Stomach (tissue), 9 donors: Measurements from ENCODE around the gene AATK. TPM values are rescaled to one million over a fixed set of nuclear protein-coding genes. Genes with fewer than 3 reads are reported as not detected.

Source experiments
- DNase-seq, 2 donors: peaks; one replicate each; pipeline versions ENCODE4 v3.0.0 to v3.0.0-alpha.2; 2013 to 2019
- H3K27ac ChIP-seq, 5 donors: fragments of 200-600 bp in 4 of 5; sonication (generic) in 4 of 5; one replicate each; pipeline ENCODE4 v1.5.1; 2013 to 2019; ENCODE audit warnings: mild to moderate bottlenecking in 1 of 5, moderate library complexity in 1 of 5
- H3K27me3 ChIP-seq, 3 donors: fragments of 200-600 bp; sonication (generic); one replicate each; pipeline ENCODE4 v1.5.1; 2017 to 2019; ENCODE audit warnings: mixed run types in 1 of 3
- H3K36me3 ChIP-seq, 4 donors: fragments of 200-600 bp; sonication (generic); 1 replicate in 3 of 4; 2 replicates in 1 of 4; pipeline ENCODE4 v1.5.1; 2016 to 2019
- H3K4me1 ChIP-seq, 4 donors: fragments of 200-600 bp; sonication (generic); one replicate each; pipeline ENCODE4 v1.5.1; 2016 to 2019
- H3K4me3 ChIP-seq, 4 donors: fragments of 200-600 bp; sonication (generic) in 3 of 4; one replicate each; pipeline ENCODE4 v1.5.1; 2016 to 2019; ENCODE audit warnings: mild to moderate bottlenecking in 1 of 4
- H3K9me3 ChIP-seq, 4 donors: fragments of 200-600 bp; sonication (generic); one replicate each; pipeline ENCODE4 v1.5.1; 2016 to 2019
- EP300 ChIP-seq: sonication (generic); formaldehyde crosslinking; IDR thresholded peaks from one replicate; pipeline ENCODE4 v1.6.1; 2017; ENCODE audit warnings: antibody characterized with exemption
- POLR2A ChIP-seq, 4 donors: fragments of 450-650 bp; IDR thresholded peaks; one replicate each; pipeline ENCODE4 v1.6.1; 2016; ENCODE audit warnings: antibody characterized with exemption in 4 of 4, control low read depth in 2 of 4, mild to moderate bottlenecking in 1 of 4, moderate library complexity in 1 of 4
- POLR2AphosphoS5 ChIP-seq, 3 donors: sonication (generic); formaldehyde crosslinking; IDR thresholded peaks; one replicate each; pipeline ENCODE4 v1.6.1; 2016; ENCODE audit warnings: antibody characterized with exemption in 3 of 3
- WGBS, 5 donors: extraction: QIAGEN DNeasy Blood & Tissue Kit in 3 of 5; methylation state at CpG; one replicate each; pipeline versions ENCODE4 v1.1.5 to v1.1.7; 2013 to 2018; 5-methylcytosine and 5-hydroxymethylcytosine counted together
- intact Hi-C: fragments of 100-400 bp; cut with DNase I; formaldehyde crosslinking; loops from one replicate; pipeline ENCODE4 v1.15.1; 2023; ENCODE audit warnings: low total_unique reads
- polyA plus RNA-seq, 3 donors: library from polyadenylated mRNA; stranded (reverse); fragments of 200-250 nt; gene quantifications; one replicate each; pipeline ENCODE4 v1.2.3, GENCODE V29; 2013
- total RNA-seq, 5 donors: library from RNA; depleted of rRNA; stranded (reverse); fragments of >200 nt; gene quantifications; one replicate each; pipeline versions ENCODE4 v1.1.0 to v1.2.3, GENCODE V29; 2014 to 2016
- TF ChIP-seq, protein P1 (sequence below), 7 experiments: fragments of 450-650 bp in 4 of 7; fragments of 200-600 bp in 3 of 7; sonication (generic) in 3 of 7; IDR thresholded peaks; one replicate each; pipeline ENCODE4 v1.5.1; 2016 to 2019; ENCODE audit warnings: antibody characterized with exemption in 7 of 7, control low read depth in 2 of 7, mild to moderate bottlenecking in 1 of 7
- donor health status: healthy with polysubstance abuse.
- donor health status: Bipolar disorder and iron deficiency.
- donor health status: healthy.

The AATK gene
- total and polyA plus RNA-seq, 8 donors, result 0.87 to 31.7 (median 7.3) TPM

DNA sequence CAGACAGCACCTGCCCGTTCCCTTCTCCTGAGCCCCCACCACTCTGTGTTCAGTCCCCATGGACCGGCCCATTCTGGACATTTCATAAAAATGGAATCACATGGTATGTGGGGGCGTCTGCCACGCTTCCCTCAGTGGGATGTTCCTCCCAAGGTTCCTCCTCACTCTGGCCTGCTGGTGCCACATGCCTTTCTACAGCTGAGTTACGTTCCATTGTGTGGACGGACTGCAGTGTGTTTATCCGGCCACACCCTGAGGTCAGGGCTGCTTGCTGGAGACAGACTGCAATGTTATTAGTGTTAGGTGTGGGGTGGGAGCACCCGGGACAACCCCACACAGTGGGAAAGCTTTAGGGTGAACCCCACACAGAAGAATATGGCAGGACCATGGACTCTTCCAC lies 5.9 kb upstream of the AATK start:
- peak in 1 of 2 donors; percentile 81 for DNase-seq
- intact Hi-C loops, result no loop called here
- TF ChIP-seq POLR2A (IDR thresholded peaks at IDR 0.05) (no peak), POLR2AphosphoS5 (IDR thresholded peaks at IDR 0.05) (no peak), EP300 (no peak)
- TF ChIP-seq, protein P1, sequence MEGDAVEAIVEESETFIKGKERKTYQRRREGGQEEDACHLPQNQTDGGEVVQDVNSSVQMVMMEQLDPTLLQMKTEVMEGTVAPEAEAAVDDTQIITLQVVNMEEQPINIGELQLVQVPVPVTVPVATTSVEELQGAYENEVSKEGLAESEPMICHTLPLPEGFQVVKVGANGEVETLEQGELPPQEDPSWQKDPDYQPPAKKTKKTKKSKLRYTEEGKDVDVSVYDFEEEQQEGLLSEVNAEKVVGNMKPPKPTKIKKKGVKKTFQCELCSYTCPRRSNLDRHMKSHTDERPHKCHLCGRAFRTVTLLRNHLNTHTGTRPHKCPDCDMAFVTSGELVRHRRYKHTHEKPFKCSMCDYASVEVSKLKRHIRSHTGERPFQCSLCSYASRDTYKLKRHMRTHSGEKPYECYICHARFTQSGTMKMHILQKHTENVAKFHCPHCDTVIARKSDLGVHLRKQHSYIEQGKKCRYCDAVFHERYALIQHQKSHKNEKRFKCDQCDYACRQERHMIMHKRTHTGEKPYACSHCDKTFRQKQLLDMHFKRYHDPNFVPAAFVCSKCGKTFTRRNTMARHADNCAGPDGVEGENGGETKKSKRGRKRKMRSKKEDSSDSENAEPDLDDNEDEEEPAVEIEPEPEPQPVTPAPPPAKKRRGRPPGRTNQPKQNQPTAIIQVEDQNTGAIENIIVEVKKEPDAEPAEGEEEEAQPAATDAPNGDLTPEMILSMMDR (IDR thresholded peaks at IDR 0.05), result no peak

DNA sequence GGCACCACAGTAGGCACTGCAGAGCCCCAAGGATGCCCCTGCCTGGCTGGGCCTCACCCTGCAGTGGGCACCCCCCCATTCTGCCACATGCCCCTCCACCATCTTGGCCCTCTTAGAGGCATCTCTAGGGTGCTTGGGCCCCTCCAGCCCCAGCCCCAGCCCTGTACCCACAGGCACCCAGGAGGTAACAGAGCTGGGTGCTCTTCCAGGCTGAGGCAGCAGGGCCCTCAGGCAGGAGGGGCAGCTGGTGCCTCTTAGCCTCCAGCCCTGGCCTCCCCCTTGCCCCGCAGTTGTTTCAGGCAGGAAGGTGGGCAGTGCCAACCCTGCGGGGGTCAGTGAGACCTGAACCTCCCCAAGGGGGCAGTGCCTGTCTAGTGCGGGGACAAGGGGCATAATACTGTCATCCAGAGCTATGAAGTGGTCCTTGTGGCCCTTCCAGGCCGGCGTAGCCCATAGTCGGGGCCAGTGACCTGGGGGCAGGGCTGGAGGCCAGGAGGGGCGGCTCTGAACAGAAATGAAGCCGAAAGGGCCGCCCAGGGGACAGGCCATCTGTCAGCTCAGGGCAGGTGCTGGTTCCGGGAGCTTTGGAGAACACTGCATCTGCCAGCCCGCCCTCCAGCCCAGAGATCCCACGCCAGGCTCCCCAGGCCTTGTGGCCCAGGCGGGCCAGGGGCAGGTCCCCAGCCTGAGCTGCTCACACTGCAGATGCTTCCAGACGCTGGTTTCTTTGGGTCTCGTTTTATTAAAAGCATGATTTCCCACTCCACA lies 4.9 kb upstream of the AATK start:
- TF ChIP-seq EP300 (no peak), POLR2AphosphoS5 (IDR thresholded peaks at IDR 0.05) (no peak)
- Histone ChIP-seq H3K4me1 (peaks cover 0 to 15% (median 8%) of the 10 kb centered on the region in 4 donors), H3K9me3 (peaks cover 0 to 7% (median 0%) of the 10 kb centered on the region in 4 donors), H3K4me3 (no peak overlapping the region), H3K36me3 (no peaks in the 10 kb centered on the region), H3K27ac (no peak overlapping the region), H3K27me3 (peaks cover 0 to 27% (median 9%) of the 10 kb centered on the region in 3 donors)
- 87 to 92% (median 91%) methylated on average over 12 to 15 of the region's 15 CpGs for WGBS, 5 donors
- DNase-seq, result no peak
- intact Hi-C loops, result no loop called here

More for the DNA sequence above, 5.9 kb upstream of the AATK start:
- peaks cover 0 to 8% (median 2%) of the 10 kb centered on the region in 4 donors for H3K4me1 ChIP-seq
- H3K9me3 ChIP-seq, result peaks cover 0 to 7% (median 0%) of the 10 kb centered on the region in 4 donors
- no peaks in the 10 kb centered on the region for H3K36me3 ChIP-seq
- peaks cover 0 to 18% (median 2%) of the 10 kb centered on the region in 3 donors for H3K27me3 ChIP-seq
- WGBS, 5 donors, result 38 to 54% (median 51%) methylated on average over 6 to 8 of the region's 8 CpGs
- H3K4me3 ChIP-seq, result no peak overlapping the region
- H3K27ac ChIP-seq, result no peak overlapping the region

DNA sequence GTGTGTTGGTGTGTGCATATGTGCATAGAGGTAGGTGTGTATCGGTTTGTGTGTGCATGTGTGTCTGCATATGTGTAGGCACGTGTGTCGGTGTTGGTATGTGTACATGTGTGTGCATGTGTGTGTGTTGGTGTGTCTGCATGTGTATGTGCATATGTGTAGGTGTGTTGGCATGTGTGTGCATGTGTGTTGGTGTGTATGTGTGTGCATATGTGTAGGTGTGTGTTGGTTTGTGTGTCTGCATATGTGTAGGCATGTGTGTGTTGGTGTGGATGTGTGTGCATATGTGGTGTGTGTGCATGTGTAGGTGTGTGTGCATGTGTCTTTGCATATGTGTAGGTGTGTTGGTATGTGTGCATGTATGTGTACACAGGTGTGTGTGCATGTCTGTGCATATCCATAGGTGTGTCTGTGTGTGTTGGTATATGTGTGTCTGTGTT lies 3.9 kb upstream of the AATK start:
- Histone ChIP-seq H3K4me1 (peaks cover 6 to 24% (median 17%) of the 10 kb centered on the region in 4 donors), H3K9me3 (no peaks in the 10 kb centered on the region), H3K4me3 (no peak overlapping the region), H3K36me3 (no peaks in the 10 kb centered on the region), H3K27me3 (peaks cover 0 to 37% (median 18%) of the 10 kb centered on the region in 3 donors), H3K27ac (no peak overlapping the region)
- no peak for DNase-seq
- intact Hi-C loops, result no loop called here
- 76 to 98% (median 95%) methylated on average over 3 of the region's 3 CpGs for WGBS, 5 donors
- TF ChIP-seq, protein P1 (IDR thresholded peaks at IDR 0.05), result no peak
- TF ChIP-seq POLR2AphosphoS5 (IDR thresholded peaks at IDR 0.05) (no peak), POLR2A (IDR thresholded peaks at IDR 0.05) (no peak), EP300 (no peak)

DNA sequence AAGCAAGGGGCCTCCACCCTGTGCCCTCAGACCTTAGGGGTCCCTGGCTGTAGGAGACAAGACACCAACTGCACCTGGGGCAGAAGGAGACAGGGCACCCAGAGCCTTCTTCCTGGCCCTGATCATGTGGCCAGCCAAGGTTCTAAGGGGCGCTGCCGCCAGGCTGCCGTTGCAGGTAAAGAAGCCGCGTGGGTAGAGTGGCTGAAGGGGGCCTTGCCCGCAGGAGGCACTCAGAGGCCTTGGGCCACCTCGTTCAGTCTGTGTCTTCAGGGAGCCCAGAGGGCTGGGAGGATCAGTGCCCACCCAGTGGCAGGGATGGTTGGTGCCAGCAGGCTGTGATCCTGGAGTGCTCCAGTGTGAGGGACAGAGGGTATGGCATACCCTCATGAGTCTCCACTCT lies 1.6 kb upstream of the AATK start:
- 90 to 94% (median 92%) methylated on average over 7 of the region's 7 CpGs for WGBS, 5 donors
- H3K4me1 ChIP-seq, result peaks cover 6 to 33% (median 23%) of the 10 kb centered on the region in 4 donors
- intact Hi-C loops, result no loop called here
- H3K36me3 ChIP-seq, result no peaks in the 10 kb centered on the region
- no peaks in the 10 kb centered on the region for H3K9me3 ChIP-seq
- H3K27ac ChIP-seq, result no peak overlapping the region
- peaks cover 0 to 56% (median 22%) of the 10 kb centered on the region in 3 donors for H3K27me3 ChIP-seq
- DNase-seq, result no peak
- TF ChIP-seq EP300 (no peak), POLR2A (IDR thresholded peaks at IDR 0.05) (no peak), POLR2AphosphoS5 (IDR thresholded peaks at IDR 0.05) (no peak)
- TF ChIP-seq, protein P1 (IDR thresholded peaks at IDR 0.05), result no peak
- H3K4me3 ChIP-seq, result no peak overlapping the region

DNA sequence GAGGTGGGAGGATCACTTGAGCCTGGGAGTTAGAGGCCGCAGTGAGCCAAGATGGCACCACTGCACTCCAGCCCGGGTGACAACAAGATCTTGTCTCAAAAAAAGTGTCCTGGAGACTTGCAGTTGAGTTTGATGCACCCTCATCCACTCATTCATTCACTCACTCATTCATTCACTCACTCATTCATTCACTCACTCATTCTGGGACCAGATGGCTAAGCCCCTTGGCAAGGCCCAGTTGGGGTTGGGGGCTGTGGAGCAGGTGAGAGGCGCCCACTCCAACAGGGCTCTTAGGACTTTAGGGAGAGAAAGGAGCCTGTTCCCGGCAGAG lies 1.1 kb upstream of the AATK start:
- intact Hi-C loops, result no loop called here
- Histone ChIP-seq H3K4me3 (no peak overlapping the region), H3K27ac (no peak overlapping the region)

More for the DNA sequence above, 1.1 kb upstream of the AATK start:
- Histone ChIP-seq H3K4me1 (peaks cover 6 to 31% (median 22%) of the 10 kb centered on the region in 4 donors), H3K36me3 (no peaks in the 10 kb centered on the region), H3K27me3 (peaks cover 0 to 56% (median 22%) of the 10 kb centered on the region in 3 donors), H3K9me3 (no peaks in the 10 kb centered on the region)
- WGBS, 5 donors, result 95 to 98% (median 96%) methylated on average over 4 of the region's 4 CpGs
- DNase-seq, result no peak
- TF ChIP-seq, protein P1 (IDR thresholded peaks at IDR 0.05), result no peak
- TF ChIP-seq EP300 (no peak), POLR2AphosphoS5 (IDR thresholded peaks at IDR 0.05) (no peak), POLR2A (IDR thresholded peaks at IDR 0.05) (no peak)
